KOPT-K1 (cell line): Measurements from ENCODE around the gene SEC14L5.
"Not testable (repeated sequence)": the region's sequence is repeated elsewhere in the genome, so short reads cannot be mapped to it uniquely, and the experiment has no call there.

Experiments
- H3K27ac ChIP-seq: fragments of 200-600 bp; sonication (generic); 2 replicates; pipeline ENCODE4 v1.5.1; 2016; ENCODE audit warnings: antibody characterized with exemption, mild to moderate bottlenecking, low read depth, low read length; ENCODE audit not compliant: poor library complexity, severe bottlenecking
- H3K36me3 ChIP-seq: fragments of 200-600 bp; sonication (generic); 2 replicates; pipeline ENCODE4 v1.5.1; 2017; ENCODE audit warnings: antibody characterized with exemption, mild to moderate bottlenecking, low read length, moderate library complexity; ENCODE audit not compliant: insufficient read depth
- H3K9me3 ChIP-seq: fragments of 200-600 bp; sonication (generic); 2 replicates; pipeline ENCODE4 v1.5.1; 2017; ENCODE audit warnings: antibody characterized with exemption, low read length, mild to moderate bottlenecking; ENCODE audit not compliant: insufficient read depth, poor library complexity, severe bottlenecking

Gene SEC14L5

GRCh38 chr16:5036228-5037156, 78.4 kb downstream of the SEC14L5 start:
- no peaks in the 10 kb centered on the region for H3K9me3 ChIP-seq
- no peaks in the 10 kb centered on the region for H3K36me3 ChIP-seq
- H3K27ac ChIP-seq, result no peak overlapping the region

GRCh38 chr16:5040451-5040850, 82.3 kb downstream of the SEC14L5 start:
- Histone ChIP-seq H3K27ac (no peak overlapping the region), H3K9me3 (no peaks in the 10 kb centered on the region), H3K36me3 (no peaks in the 10 kb centered on the region)

GRCh38 chr16:5041600-5042133, 83.5 kb downstream of the SEC14L5 start:
- no peaks in the 10 kb centered on the region for H3K36me3 ChIP-seq
- H3K27ac ChIP-seq, result no peak overlapping the region
- H3K9me3 ChIP-seq, result no peaks in the 10 kb centered on the region

- Histone ChIP-seq H3K9me3 (no peaks in the 10 kb centered on the region), H3K27ac (no peak overlapping the region), H3K36me3 (no peaks in the 10 kb centered on the region)
Measured at GRCh38 chr16:5042574-5043171, 84.5 kb downstream of the SEC14L5 start.

- Histone ChIP-seq H3K27ac (no peak overlapping the region), H3K9me3 (no peaks in the 10 kb centered on the region)
Measured at GRCh38 chr16:5044011-5044540, 85.9 kb downstream of the SEC14L5 start.

GRCh38 chr16:5044581-5044980, 86.5 kb downstream of the SEC14L5 start:
- H3K9me3 ChIP-seq, H3K27ac ChIP-seq, H3K36me3 ChIP-seq: not testable (repeated sequence)

More at GRCh38 chr16:5044011-5044540, 85.9 kb downstream of the SEC14L5 start:
- no peaks in the 10 kb centered on the region for H3K36me3 ChIP-seq

GRCh38 chr16:5045499-5046115, 87.5 kb downstream of the SEC14L5 start:
- Histone ChIP-seq H3K27ac (no peak overlapping the region), H3K36me3 (no peaks in the 10 kb centered on the region), H3K9me3 (peaks cover 2% of the 10 kb centered on the region)

GRCh38 chr16:5046914-5047313, 88.8 kb downstream of the SEC14L5 start:
- no peaks in the 10 kb centered on the region for H3K36me3 ChIP-seq

GRCh38 chr16:5054876-5055865, 97.0 kb downstream of the SEC14L5 start:
- Histone ChIP-seq H3K9me3 (peaks cover 7% of the 10 kb centered on the region), H3K27ac (no peak overlapping the region), H3K36me3 (no peaks in the 10 kb centered on the region)

More at GRCh38 chr16:5046914-5047313, 88.8 kb downstream of the SEC14L5 start:
- Histone ChIP-seq H3K9me3 (peaks cover 7% of the 10 kb centered on the region), H3K27ac (no peak overlapping the region)

- Histone ChIP-seq H3K36me3 (no peaks in the 10 kb centered on the region), H3K9me3 (no peaks in the 10 kb centered on the region), H3K27ac (no peak overlapping the region)
Measured at GRCh38 chr16:5056352-5056751, 98.2 kb downstream of the SEC14L5 start.

GRCh38 chr16:5058476-5058875, 100.3 kb downstream of the SEC14L5 start:
- Histone ChIP-seq H3K9me3 (no peaks in the 10 kb centered on the region), H3K27ac (no peak overlapping the region), H3K36me3 (no peaks in the 10 kb centered on the region)

GRCh38 chr16:5059386-5060072, 101.4 kb downstream of the SEC14L5 start:
- Histone ChIP-seq H3K36me3 (no peaks in the 10 kb centered on the region), H3K27ac (no peak overlapping the region), H3K9me3 (no peaks in the 10 kb centered on the region)

GRCh38 chr16:5060073-5060641, 102.0 kb downstream of the SEC14L5 start:
- Histone ChIP-seq H3K36me3 (no peaks in the 10 kb centered on the region), H3K27ac (no peak overlapping the region), H3K9me3 (no peaks in the 10 kb centered on the region)
